Thyroid gland (tissue), 4 donors: ENCODE data around the gene ENTPD7. TPM values are rescaled to one million over a fixed set of nuclear protein-coding genes. Genes with fewer than 3 reads are reported as not detected.

Source experiments
- DNase-seq, 2 donors: peaks; one replicate each; pipeline ENCODE4 v3.0.0-alpha.2; 2019
- H3K27ac ChIP-seq, 3 donors: fragments of 200-600 bp; sonication (generic); 1 replicate in 2 of 3; 2 replicates in 1 of 3; pipeline ENCODE4 v1.5.1; 2016 to 2019; ENCODE audit warnings: mild to moderate bottlenecking in 1 of 3, moderate library complexity in 1 of 3
- H3K27me3 ChIP-seq: fragments of 200-600 bp; sonication (generic); one replicate; pipeline ENCODE4 v1.5.1; 2019
- H3K36me3 ChIP-seq, 2 donors: fragments of 200-600 bp; sonication (generic); one replicate each; pipeline ENCODE4 v1.5.1; 2016 to 2019
- H3K4me1 ChIP-seq, 2 donors: fragments of 200-600 bp; sonication (generic); one replicate each; pipeline ENCODE4 v1.5.1; 2017 to 2019
- H3K4me3 ChIP-seq, 3 donors: fragments of 200-600 bp; sonication (generic); replicated peaks in 1 of 3; 1 replicate in 2 of 3; 2 replicates in 1 of 3; pipeline ENCODE4 v1.5.1; 2016; ENCODE audit warnings: mild to moderate bottlenecking in 1 of 3
- H3K9me3 ChIP-seq: fragments of 200-600 bp; sonication (generic); one replicate; pipeline ENCODE4 v1.5.1; 2017
- POLR2A ChIP-seq, 2 donors: fragments of 450-650 bp; IDR thresholded peaks; one replicate each; pipeline ENCODE4 v1.6.1; 2017; ENCODE audit warnings: antibody characterized with exemption in 2 of 2, mild to moderate bottlenecking in 2 of 2, moderate library complexity in 1 of 2
- WGBS, 2 donors: methylation state at CpG; one replicate each; pipeline ENCODE4 v1.1.5; 2017; 5-methylcytosine and 5-hydroxymethylcytosine counted together
- intact Hi-C: fragments of 100-400 bp; cut with DNase I; formaldehyde crosslinking; loops from one replicate; pipeline ENCODE4 v1.15.1; 2023
- total RNA-seq, 4 donors: library from RNA; depleted of rRNA; stranded (reverse); fragments of >200 nt; gene quantifications; one replicate each; pipeline ENCODE4 v1.2.3, GENCODE V29; 2016
- TF ChIP-seq, protein P1 (sequence below), 6 experiments: fragments of 200-600 bp in 3 of 6; fragments of 450-650 bp in 3 of 6; sonication (generic) in 3 of 6; IDR thresholded peaks; one replicate each; pipeline ENCODE4 v1.5.1; 2016 to 2019; ENCODE audit warnings: antibody characterized with exemption in 6 of 6, mild to moderate bottlenecking in 2 of 6, inconsistent platforms in 1 of 6, moderate library complexity in 1 of 6

ENTPD7 gene
- total RNA-seq, 4 donors from 2014 or later, result 7.8 to 13.7 (median 10.2) TPM

DNA sequence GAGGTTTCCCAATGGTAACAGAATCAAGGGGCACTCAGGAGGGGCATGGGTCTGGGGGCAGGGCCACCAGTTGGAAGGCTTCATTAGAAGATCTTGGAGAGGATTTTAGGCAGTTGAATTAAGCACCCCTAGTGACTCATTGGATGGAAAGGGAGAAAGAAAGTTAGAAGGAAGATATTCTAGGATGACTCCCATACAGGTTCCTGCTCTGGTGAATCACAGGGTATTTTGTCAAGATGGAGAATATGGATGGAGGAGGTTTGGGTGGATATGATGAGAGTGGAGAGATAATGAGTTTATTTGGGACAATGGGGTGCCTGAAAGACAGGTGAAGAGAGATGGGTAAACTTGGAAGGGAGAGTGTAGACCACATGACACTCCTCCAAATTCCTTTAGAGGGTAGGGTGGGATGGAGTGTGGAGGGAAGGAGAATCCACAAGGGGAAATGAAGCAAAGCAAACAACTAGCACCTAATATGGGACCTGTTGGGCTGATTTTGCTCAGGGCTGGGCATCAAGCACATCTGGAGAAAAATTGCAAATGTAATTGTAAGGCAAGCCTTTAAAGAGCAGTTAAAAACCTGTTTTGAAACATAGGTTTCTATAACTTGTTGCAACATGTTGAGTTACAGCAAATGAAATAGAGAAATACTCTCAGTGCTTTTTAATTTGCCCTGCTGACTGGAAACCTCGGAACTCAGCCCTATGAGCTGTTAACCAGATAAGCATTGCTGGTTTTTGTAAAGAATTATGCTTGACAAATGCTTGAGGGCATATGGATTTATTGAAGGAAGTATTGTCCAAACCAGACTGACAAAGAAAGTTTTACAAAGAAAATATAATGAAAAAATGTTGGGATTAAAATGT lies 2.9 kb upstream of the ENTPD7 start:
- TF ChIP-seq, protein P1, sequence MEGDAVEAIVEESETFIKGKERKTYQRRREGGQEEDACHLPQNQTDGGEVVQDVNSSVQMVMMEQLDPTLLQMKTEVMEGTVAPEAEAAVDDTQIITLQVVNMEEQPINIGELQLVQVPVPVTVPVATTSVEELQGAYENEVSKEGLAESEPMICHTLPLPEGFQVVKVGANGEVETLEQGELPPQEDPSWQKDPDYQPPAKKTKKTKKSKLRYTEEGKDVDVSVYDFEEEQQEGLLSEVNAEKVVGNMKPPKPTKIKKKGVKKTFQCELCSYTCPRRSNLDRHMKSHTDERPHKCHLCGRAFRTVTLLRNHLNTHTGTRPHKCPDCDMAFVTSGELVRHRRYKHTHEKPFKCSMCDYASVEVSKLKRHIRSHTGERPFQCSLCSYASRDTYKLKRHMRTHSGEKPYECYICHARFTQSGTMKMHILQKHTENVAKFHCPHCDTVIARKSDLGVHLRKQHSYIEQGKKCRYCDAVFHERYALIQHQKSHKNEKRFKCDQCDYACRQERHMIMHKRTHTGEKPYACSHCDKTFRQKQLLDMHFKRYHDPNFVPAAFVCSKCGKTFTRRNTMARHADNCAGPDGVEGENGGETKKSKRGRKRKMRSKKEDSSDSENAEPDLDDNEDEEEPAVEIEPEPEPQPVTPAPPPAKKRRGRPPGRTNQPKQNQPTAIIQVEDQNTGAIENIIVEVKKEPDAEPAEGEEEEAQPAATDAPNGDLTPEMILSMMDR (IDR thresholded peaks at IDR 0.05), result no peak
- no peak for TF ChIP-seq POLR2A (IDR thresholded peaks at IDR 0.05)
- WGBS, 2 donors, result 0 to 2% methylated on average over 1 of the region's 1 CpG
- Histone ChIP-seq H3K36me3 (no peaks in the 10 kb centered on the region), H3K27me3 (no peaks in the 10 kb centered on the region), H3K4me3 (no peak overlapping the region), H3K9me3 (no peaks in the 10 kb centered on the region), H3K4me1 (peaks cover 0 to 6% of the 10 kb centered on the region in 2 donors), H3K27ac (no peak overlapping the region)
- DNase-seq, result no peak
- intact Hi-C loops, result no loop called here

DNA sequence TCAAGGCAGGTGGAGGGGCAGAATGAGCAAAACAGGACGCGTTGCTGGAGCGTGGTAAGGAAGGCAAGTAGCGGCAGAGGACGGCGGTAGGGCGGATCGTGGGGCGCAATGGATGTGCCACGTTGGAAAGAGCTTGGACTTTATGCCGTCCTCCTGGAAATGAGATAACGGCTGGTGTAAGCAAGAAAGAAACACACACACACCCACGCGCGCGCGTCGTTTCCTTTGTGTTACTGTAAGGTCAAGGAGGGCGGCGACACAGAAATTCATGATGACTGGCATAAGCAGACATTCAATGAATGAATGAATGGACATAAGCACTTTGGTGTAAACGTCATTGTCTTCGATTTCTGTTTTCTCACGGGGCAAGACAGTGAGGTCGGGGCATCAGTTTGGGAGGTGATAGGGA lies 683 bp upstream of the ENTPD7 start:
- Histone ChIP-seq H3K27ac (no peak overlapping the region), H3K4me3 (peak overlapping the region; percentile 32 to 91 (median 63)), H3K9me3 (no peaks in the 10 kb centered on the region), H3K27me3 (no peaks in the 10 kb centered on the region), H3K36me3 (no peaks in the 10 kb centered on the region), H3K4me1 (peaks cover 0 to 6% of the 10 kb centered on the region in 2 donors)
- TF ChIP-seq, protein P1 (IDR thresholded peaks at IDR 0.05), result no peak
- TF ChIP-seq POLR2A (IDR thresholded peaks at IDR 0.05), result no peak
- peak; percentile 34 to 44 for DNase-seq
- intact Hi-C loops, result no loop called here
- WGBS, 2 donors, result 8 to 10% methylated on average over 24 of the region's 24 CpGs

DNA sequence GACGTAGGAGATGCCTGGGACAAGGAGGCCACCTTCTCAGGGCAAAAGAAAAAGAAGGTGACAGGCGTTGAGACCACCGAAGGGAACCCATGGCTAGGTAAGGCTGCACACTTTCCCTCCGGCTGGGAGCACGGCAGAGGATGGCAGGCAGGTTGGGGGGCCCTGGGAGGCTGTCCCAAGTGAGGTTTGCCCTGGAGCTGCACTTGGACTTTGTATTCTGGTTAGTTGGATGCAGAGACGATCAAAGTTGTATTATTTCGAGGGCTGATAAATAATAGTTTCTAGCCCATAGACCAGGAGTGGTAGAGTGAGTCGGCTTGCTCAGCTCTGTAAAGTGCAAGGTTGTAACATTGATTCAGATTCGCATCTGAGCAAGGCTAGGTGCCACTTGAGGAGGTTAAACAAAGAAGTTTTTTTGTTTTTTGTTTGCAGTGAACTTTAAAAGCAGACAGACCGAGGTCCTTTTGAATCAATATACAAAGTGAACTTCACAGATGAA lies 608 bp downstream of the ENTPD7 start:
- peak overlapping the region; percentile 56 to 91 (median 63) for H3K4me3 ChIP-seq
- DNase-seq, result no peak
- 12 to 15% methylated on average over 10 of the region's 10 CpGs for WGBS, 2 donors
- no peaks in the 10 kb centered on the region for H3K36me3 ChIP-seq
- no peak for TF ChIP-seq POLR2A (IDR thresholded peaks at IDR 0.05)
- TF ChIP-seq, protein P1 (IDR thresholded peaks at IDR 0.05), result no peak
- H3K27me3 ChIP-seq, result no peaks in the 10 kb centered on the region
- intact Hi-C loops, result no loop called here
- peak overlapping the region in 1 of 3 donors; percentile 52 for H3K27ac ChIP-seq
- H3K4me1 ChIP-seq, result peaks cover 0 to 6% of the 10 kb centered on the region in 2 donors
- no peaks in the 10 kb centered on the region for H3K9me3 ChIP-seq

DNA sequence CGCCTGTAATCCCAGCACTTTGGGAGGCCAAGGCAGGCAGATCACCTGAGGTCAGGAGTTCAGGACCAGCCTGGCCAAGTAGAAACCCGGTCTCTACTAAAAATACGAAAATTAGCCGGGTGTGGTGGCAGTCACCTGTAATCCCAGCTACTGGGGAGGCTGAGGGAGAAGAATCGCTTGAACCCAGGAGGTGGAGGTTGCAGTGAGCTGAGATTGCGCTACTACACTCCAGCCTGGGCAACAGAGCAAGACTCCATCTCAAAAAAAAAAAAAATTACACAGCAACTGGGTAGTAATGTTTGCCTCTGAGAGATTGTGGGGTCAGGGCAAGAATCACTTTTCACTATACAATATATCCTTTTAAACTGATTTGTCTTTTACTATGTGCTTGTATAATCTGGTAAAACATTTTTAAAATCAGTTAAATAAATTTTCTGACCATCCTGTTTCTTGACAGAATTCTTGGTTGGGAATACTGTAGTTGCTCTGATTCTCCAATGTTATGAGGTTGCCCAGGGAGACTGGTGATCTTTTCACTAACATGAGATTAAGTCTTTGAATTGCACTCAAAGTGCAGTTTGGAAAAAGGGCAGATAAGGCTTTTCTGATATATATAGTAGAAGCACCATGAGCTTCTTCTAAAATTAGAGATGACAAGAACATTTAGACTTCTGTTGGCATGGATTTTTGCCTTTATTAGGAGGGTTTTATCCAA lies 1.5 kb downstream of the ENTPD7 start:
- H3K4me1 ChIP-seq, result peaks cover 0 to 6% of the 10 kb centered on the region in 2 donors
- 96 to 98% methylated on average over 6 of the region's 6 CpGs for WGBS, 2 donors
- DNase-seq, result no peak
- TF ChIP-seq, protein P1 (IDR thresholded peaks at IDR 0.05), result no peak
- no peak for TF ChIP-seq POLR2A (IDR thresholded peaks at IDR 0.05)
- H3K9me3 ChIP-seq, result no peaks in the 10 kb centered on the region
- H3K27me3 ChIP-seq, result no peaks in the 10 kb centered on the region
- H3K27ac ChIP-seq, result no peak overlapping the region
- intact Hi-C loops, result no loop called here
- no peaks in the 10 kb centered on the region for H3K36me3 ChIP-seq
- no peak overlapping the region for H3K4me3 ChIP-seq
